Hypothalamus (tissue), 51 donors: ENCODE data around the gene CDC6.
"Not testable (repeated sequence)": the region's sequence is repeated elsewhere in the genome, so short reads cannot be mapped to it uniquely, and the experiment has no call there.

Experiments
- DNase-seq, 51 donors: peaks; one replicate each; lab custom pipeline; 2025; lab: John Stamatoyannopoulos, UW

CDC6 gene

DNA sequence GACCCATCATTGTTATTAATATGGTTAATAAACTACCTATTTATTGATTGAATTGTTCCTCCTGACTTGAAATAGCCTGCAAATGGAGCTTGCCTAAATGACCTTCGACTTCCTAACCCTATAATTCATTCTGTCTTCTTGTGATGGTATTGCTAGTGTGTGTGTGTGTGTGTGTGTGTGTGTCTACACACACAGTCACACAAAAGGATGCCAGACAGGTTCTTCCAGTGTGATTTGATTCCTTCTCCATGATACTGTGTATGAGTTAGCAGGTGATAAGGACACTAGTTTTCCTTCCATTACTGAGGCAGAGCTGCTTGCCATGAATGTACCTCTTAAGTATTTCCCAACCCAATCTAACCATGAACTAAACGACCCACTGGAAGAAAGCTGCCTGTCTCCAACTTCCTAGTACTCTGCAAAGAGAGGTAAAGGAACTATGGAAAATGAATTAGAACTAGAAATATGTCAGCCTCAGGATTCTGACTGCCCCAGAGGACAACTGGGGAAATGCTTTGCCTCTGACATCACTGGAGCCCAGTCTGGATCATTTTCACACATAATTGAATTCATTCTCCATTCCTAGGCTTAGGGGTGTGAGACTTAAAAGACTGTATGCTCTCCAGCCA lies 3.5 kb upstream of the CDC6 start:
- DNase-seq = no peak

- no peak for DNase-seq
These were observed 1.2 kb upstream of the CDC6 start for GRCh38 chr17:40286473-40286872.

DNA sequence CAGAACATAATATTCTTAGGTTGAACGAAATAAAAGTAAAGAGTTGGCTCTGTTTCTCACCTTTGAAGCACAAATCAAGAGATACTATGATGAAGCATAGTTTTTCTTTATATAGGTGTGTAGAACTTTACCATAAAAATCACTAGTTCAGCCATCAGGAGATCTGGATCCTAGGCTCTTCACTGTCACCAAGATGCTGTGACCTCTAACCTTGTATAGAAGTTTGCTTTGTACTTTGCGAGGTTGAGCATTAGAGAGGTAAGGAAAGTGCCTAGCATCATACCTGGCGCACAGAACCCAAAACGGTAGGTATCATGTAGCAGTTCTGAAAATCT lies 553 bp upstream of the CDC6 start:
- DNase-seq = no peak

DNA sequence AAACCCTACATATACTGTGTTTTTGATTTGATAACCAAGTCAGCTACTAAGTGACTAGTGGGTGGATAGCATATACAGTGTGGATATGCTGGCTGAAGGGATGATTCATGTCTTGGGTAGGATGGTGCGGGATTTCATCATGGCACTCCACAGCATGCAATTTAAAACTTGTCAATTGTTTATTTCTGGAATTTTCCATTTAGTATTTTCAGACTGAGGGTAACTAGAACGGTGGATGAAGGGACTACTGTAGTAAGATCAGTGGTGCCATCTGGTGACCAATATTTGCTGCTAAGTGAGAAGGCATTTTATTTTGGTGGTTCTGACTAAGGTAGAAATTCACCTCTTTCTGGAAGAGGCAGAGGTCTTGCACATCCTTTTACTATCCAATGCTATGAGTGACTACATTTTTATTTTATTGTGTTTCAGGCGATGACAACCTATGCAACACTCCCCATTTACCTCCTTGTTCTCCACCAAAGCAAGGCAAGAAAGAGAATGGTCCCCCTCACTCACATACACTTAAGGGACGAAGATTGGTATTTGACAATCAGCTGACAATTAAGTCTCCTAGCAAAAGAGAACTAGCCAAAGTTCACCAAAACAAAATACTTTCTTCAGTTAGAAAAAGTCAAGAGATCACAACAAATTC lies 3.1 kb downstream of the CDC6 start:
- DNase-seq = peak in 9 of 51 donors; percentile 1 to 65 (median 27)

DNA sequence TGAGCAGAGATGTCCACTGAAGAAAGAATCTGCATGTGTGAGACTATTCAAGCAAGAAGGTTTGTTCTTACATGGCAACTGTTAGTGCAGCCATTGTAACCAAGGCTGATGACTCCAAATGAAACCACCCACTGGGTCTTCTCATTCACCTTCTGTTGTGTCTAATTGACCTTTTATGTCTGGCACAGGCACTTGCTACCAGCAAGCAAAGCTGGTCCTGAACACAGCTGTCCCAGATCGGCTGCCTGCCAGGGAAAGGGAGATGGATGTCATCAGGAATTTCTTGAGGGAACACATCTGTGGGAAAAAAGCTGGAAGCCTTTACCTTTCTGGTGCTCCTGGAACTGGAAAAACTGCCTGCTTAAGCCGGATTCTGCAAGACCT lies 3.6 kb downstream of the CDC6 start:
- DNase-seq = no peak

DNA sequence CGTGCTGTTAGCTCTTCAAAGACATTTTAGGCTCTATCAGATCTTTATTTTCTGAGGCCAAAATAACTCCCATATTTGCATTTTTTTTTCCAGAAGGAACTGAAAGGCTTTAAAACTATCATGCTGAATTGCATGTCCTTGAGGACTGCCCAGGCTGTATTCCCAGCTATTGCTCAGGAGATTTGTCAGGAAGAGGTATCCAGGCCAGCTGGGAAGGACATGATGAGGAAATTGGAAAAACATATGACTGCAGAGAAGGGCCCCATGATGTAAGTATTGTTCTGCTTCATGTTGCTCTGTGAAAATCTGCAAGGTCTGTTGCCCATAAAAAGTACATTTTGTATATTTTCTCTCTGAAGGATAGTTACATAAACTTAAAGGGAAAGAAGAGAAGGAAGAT lies 5.7 kb downstream of the CDC6 start:
- DNase-seq = no peak

- no peak for DNase-seq
These were observed 8.1 kb downstream of the CDC6 start for GRCh38 chr17:40295488-40296436.

DNA sequence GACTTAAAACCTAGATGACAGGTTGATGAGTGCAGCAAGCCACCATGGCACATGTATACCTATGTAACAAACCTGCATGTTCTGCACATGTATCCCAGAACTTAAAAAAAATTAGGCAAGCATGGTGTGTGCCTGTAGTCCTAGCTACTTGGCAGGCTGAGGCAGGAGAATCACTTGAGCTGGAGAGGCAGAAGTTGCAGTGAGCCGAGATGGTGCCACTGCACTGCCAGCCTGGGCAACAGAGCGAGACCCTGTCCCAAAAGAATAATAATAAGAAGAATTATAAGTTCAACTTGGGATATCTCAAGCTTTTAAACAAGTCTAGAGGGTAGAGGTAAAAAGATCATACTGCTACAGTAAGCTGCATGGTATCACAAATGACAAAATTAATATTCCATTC lies 9.8 kb downstream of the CDC6 start:
- DNase-seq = no peak

DNA sequence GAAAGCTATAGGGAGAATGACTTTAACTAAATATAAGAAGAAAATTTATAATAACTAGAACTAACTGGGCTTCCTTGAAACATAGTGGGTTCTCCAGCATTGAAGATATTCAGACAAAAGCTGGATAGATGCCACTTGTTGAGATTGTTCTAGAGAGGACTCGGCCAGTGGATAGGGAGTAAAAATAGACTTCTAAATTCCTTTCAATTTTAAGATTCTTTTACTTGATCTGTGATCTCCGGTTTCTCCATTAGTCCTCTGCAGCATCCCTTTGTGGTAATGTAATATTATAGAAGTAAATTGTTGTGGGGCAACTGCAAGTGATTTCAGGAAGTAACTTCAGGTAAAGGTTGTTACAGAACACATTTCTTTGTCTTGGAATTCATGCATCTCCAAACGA lies 11.0 kb downstream of the CDC6 start:
- no peak for DNase-seq

GRCh38 chr17:40299159-40299757 lies 11.6 kb downstream of the CDC6 start:
- DNase-seq = not testable (repeated sequence)

- DNase-seq = no peak
These were observed 13.6 kb downstream of the CDC6 start for GRCh38 chr17:40301315-40301714.

GRCh38 chr17:40303009-40303657 lies 15.5 kb downstream of the CDC6 start:
- DNase-seq = peak in 13 of 51 donors; percentile 10 to 64 (median 37)

DNA sequence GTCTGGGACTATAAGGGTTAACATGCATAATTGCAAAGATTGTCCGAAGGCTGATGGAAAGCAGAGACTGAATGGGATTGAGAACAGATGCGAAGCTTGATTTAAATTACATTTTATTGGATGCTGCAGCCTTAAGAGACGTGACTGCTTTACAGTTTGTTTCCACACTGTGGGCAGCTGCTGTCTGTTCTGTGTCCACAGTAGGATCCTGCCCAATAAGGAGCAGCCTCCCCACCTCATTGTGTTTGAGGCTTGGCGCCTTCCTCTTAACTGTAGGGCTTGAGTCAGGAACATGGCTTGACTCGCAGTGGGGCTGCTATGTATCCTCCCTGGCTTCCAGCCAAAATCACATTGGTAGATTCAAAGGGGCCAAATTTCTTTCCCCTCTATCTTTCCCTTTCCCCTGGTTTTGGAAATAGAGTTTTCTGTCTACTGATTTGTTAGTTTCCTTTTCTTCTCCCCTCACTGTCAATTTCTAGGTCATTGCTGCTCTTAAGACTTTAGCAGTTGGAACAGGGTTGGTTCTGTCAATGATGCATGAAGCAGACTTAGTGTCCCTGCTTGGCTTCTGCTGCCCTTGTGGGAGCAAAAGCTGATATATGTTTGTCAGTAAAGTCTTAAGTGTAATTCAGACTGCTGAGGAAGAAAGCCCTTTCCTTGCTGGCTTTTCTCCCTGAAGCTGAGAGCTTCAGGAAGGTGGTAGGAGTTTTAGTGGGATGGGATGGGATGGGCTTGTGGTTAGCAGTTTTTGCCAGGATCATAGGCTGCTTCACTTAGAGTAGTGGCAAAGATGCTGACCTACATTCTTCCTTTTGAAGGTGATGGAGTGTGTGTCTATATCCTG lies 16.3 kb downstream of the CDC6 start:
- DNase-seq = no peak

DNA sequence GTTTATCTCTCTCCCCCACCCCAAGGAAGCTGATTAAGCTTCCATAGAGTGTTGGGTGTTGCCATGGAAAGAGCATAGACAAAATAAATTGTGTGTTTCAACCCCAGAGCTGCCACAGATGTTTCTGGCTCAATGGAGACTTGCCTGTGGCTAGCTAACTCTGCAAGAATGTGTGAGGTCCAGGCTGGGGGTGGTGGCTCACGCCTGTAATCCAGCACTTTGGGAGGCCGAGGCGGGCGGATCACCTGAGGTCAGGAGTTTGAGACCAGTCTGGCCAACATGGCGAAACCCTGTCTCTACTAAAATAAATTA lies 16.8 kb downstream of the CDC6 start:
- DNase-seq = not testable (repeated sequence)

- DNase-seq = not testable (repeated sequence)
These were observed 17.2 kb downstream of the CDC6 start for GRCh38 chr17:40304866-40305265.

DNA sequence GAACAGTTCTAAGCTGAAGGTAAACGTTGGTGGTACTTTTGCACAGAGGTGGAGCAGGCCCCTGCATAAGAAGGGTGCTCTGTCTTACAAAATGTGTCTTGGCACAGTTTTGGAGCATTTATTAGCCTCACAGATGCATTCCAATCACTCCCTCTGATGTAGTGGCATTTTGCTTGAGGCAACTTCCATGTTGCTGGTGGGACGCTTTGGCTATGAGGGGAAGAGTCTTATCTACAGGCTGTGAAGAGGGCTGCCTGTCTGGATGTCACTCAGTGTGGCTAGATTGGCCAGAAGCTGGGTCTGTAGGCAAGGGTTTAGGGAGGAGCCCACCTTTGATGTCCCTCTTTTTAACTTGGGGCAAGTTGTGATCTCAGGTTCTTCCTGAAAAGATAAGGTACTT lies 18.7 kb downstream of the CDC6 start:
- DNase-seq = no peak

GRCh38 chr17:40307001-40307730 lies 19.5 kb downstream of the CDC6 start:
- DNase-seq = peak in 2 of 51 donors; percentile 15 to 20

DNA sequence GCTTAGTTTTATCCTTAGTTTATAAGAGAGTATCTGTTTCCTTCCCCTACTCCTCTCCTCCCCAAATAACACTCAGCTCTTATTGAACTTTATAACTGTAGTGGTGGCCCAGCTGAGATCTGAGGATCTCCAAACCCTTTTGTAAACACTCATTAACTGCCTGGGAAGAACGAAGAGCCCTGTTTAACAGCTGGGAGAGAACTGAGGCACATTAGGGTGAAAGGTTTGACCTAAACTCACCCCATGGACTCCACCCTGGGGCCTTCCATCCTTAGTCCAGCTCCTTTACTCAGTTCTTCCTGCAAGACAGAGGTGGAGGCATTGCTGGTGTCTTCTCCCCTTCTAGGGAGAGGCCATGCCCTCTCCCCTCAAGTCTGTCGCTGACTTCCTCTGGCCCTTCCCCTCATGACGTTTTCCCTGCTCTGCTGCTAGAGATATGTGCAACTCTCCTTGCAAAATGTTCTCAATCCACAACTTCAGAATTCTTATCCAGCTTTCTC lies 20.1 kb downstream of the CDC6 start:
- no peak for DNase-seq
